Ovary (tissue), 9 donors: Measurements from ENCODE around the gene OPHN1. TPM values are rescaled to one million over a fixed set of nuclear protein-coding genes. Genes with fewer than 3 reads are reported as not detected.

ENCODE experiments used
- DNase-seq, 5 donors: peaks; one replicate each; pipeline ENCODE4 v3.0.0-alpha.2; 2019 to 2020
- H3K27ac ChIP-seq, 2 donors: fragments of 200-600 bp; one replicate each; pipeline versions ENCODE4 v1.5.1 to v1.8.0; 2019 to 2022
- H3K27me3 ChIP-seq: fragments of 200-600 bp; one replicate; pipeline ENCODE4 v1.8.0; 2022
- H3K36me3 ChIP-seq: fragments of 200-600 bp; sonication (generic); one replicate; pipeline ENCODE4 v1.5.1; 2019
- H3K4me1 ChIP-seq: one replicate; pipeline ENCODE4 v1.8.1; 2013; ENCODE audit warnings: mild to moderate bottlenecking, moderate library complexity; ENCODE audit not compliant: insufficient read depth
- H3K4me3 ChIP-seq: fragments of 200-600 bp; sonication (generic); one replicate; pipeline ENCODE4 v1.5.1; 2017
- H3K9me3 ChIP-seq, 2 donors: fragments of 200-600 bp in 1 of 2; sonication (generic) in 1 of 2; one replicate each; pipeline versions ENCODE4 v1.5.1 to v1.8.1; 2013 to 2019; ENCODE audit warnings: mild to moderate bottlenecking in 1 of 2, moderate library complexity in 1 of 2
- CTCF ChIP-seq, 3 donors: fragments of 450-650 bp in 2 of 3; fragments of 200-600 bp in 1 of 3; IDR thresholded peaks; one replicate each; pipeline versions ENCODE4 v1.5.1 to v1.8.0; 2016 to 2022; ENCODE audit warnings: antibody characterized with exemption in 3 of 3, mild to moderate bottlenecking in 1 of 3
- EP300 ChIP-seq: sonication (generic); formaldehyde crosslinking; IDR thresholded peaks from one replicate; pipeline ENCODE4 v1.6.1; 2017; ENCODE audit warnings: antibody characterized with exemption
- POLR2A ChIP-seq: fragments of 450-650 bp; IDR thresholded peaks from one replicate; pipeline ENCODE4 v1.6.1; 2017; ENCODE audit warnings: antibody characterized with exemption, mild to moderate bottlenecking, moderate library complexity
- WGBS, 3 donors: extraction: QIAGEN DNeasy Blood & Tissue Kit in 1 of 3; methylation state at CpG; one replicate each; pipeline versions ENCODE4 v1.1.5 to v1.1.7; 2013 to 2017; 5-methylcytosine and 5-hydroxymethylcytosine counted together
- intact Hi-C, 4 donors: fragments of 100-400 bp; cut with DNase I; formaldehyde crosslinking; loops; one replicate each; pipeline versions ENCODE4 v1.11.0 to v1.15.1; 2022 to 2023
- polyA plus RNA-seq, 2 donors: library from polyadenylated mRNA; stranded (reverse); fragments of 200-250 nt in 1 of 2; fragments of 350-450 nt in 1 of 2; fragmentation: Illumina TruSeq in 1 of 2; extraction: RNeasy Lipid Tissue Mini Kit (QIAGEN cat#74804) in 1 of 2; gene quantifications; one replicate each; pipeline ENCODE4 v1.2.3, GENCODE V29; 2013 to 2014
- total RNA-seq, 7 donors: library from RNA; depleted of rRNA in 2 of 7; stranded (reverse); fragments of >200 nt in 2 of 7; fragmentation: NEBNext Ultra II Directional in 3 of 7; extraction: Animal tissue kit (Norgen Biotek cat#: 25700) in 3 of 7; gene quantifications; one replicate each; pipeline versions ENCODE4 v1.1.0 to v1.2.4, GENCODE V29; 2016 to 2023
- donor health status: DM: no; HTN: no; CAD: no; lungs with moderate emphysema.
- donor health status: DM: no; HTN: no; CAD: no.
- donor health status: Bipolar disorder and iron deficiency.
- donor health status: DM: yes; HTN: yes; CAD: no.
- donor health status: DM: no; HTN: no; CAD: no.
- donor health status: DM: yes; HTN: yes; CAD: no.

OPHN1 gene
- total and polyA plus RNA-seq, 9 donors: 2.3 to 9.2 (median 6.9) TPM

GRCh38 chrX:68049466-68049865 is 383.8 kb downstream of the OPHN1 start:
- Histone ChIP-seq H3K27me3 (no peaks in the 10 kb centered on the region), H3K4me3 (no peak overlapping the region), H3K27ac (no peak overlapping the region), H3K36me3 (no peaks in the 10 kb centered on the region), H3K4me1 (no peaks in the 10 kb centered on the region), H3K9me3 (no peaks in the 10 kb centered on the region)
- WGBS, 3 donors: 71 to 78% (median 74%) methylated on average over 3 of the region's 3 CpGs
- TF ChIP-seq CTCF (IDR thresholded peaks at IDR 0.05) (no peak), EP300 (no peak), POLR2A (no peak)
- no peak for DNase-seq
- intact Hi-C loops: no loop called here

GRCh38 chrX:68048774-68049173 is 384.5 kb downstream of the OPHN1 start:
- Histone ChIP-seq H3K27me3 (no peaks in the 10 kb centered on the region), H3K27ac (no peak overlapping the region), H3K9me3 (no peaks in the 10 kb centered on the region), H3K36me3 (no peaks in the 10 kb centered on the region), H3K4me1 (no peaks in the 10 kb centered on the region), H3K4me3 (no peak overlapping the region)
- TF ChIP-seq CTCF (IDR thresholded peaks at IDR 0.05): no peak
- no peak for TF ChIP-seq EP300
- no peak for TF ChIP-seq POLR2A
- DNase-seq: no peak
- intact Hi-C loops: no loop called here
- 68 to 78% (median 70%) methylated on average over 1 of the region's 1 CpG for WGBS, 3 donors

- H3K27ac ChIP-seq: no peak overlapping the region
- H3K9me3 ChIP-seq: no peaks in the 10 kb centered on the region
- no peak overlapping the region for H3K4me3 ChIP-seq
- intact Hi-C loops: no loop called here
- no peak for DNase-seq
- no peaks in the 10 kb centered on the region for H3K36me3 ChIP-seq
- H3K27me3 ChIP-seq: no peaks in the 10 kb centered on the region
- H3K4me1 ChIP-seq: no peaks in the 10 kb centered on the region
- 81 to 90% (median 81%) methylated on average over 2 of the region's 2 CpGs for WGBS, 3 donors
- no peak for TF ChIP-seq POLR2A
These were observed 388.2 kb downstream of the OPHN1 start for GRCh38 chrX:68045008-68045577.

- no peaks in the 10 kb centered on the region for H3K27me3 ChIP-seq
- intact Hi-C loops: no loop called here
- no peak overlapping the region for H3K27ac ChIP-seq
- H3K9me3 ChIP-seq: no peaks in the 10 kb centered on the region
- 62 to 78% (median 71%) methylated on average over 1 of the region's 1 CpG for WGBS, 3 donors
- TF ChIP-seq POLR2A (no peak), CTCF (IDR thresholded peaks at IDR 0.05) (no peak), EP300 (no peak)
- H3K4me1 ChIP-seq: no peaks in the 10 kb centered on the region
- no peak overlapping the region for H3K4me3 ChIP-seq
- H3K36me3 ChIP-seq: no peaks in the 10 kb centered on the region
- DNase-seq: no peak
These were observed 389.4 kb downstream of the OPHN1 start for GRCh38 chrX:68043713-68044438.

GRCh38 chrX:68041110-68041509 is 392.2 kb downstream of the OPHN1 start:
- DNase-seq: no peak
- Histone ChIP-seq H3K9me3 (no peaks in the 10 kb centered on the region), H3K27me3 (no peaks in the 10 kb centered on the region), H3K4me1 (no peaks in the 10 kb centered on the region), H3K27ac (no peak overlapping the region), H3K36me3 (no peaks in the 10 kb centered on the region), H3K4me3 (no peak overlapping the region)
- WGBS, 3 donors: 50 to 73% (median 60%) methylated on average over 1 of the region's 1 CpG
- intact Hi-C loops: no loop called here
- TF ChIP-seq EP300 (no peak), CTCF (IDR thresholded peaks at IDR 0.05) (no peak), POLR2A (no peak)
